ENCODE measurements around the gene NECTIN4. TPM values are rescaled to one million over a fixed set of nuclear protein-coding genes. Genes with fewer than 3 reads are reported as not detected.
A peak's percentile ranks its signal among the peaks of the same experiment; 100 is the strongest.

Gene NECTIN4
- total and polyA plus RNA-seq, 2 of the 13 experiments (the other 11 are each of a cell fraction or from before 2014, with no cell fraction given): 5.9 to 12.4 TPM

DNA sequence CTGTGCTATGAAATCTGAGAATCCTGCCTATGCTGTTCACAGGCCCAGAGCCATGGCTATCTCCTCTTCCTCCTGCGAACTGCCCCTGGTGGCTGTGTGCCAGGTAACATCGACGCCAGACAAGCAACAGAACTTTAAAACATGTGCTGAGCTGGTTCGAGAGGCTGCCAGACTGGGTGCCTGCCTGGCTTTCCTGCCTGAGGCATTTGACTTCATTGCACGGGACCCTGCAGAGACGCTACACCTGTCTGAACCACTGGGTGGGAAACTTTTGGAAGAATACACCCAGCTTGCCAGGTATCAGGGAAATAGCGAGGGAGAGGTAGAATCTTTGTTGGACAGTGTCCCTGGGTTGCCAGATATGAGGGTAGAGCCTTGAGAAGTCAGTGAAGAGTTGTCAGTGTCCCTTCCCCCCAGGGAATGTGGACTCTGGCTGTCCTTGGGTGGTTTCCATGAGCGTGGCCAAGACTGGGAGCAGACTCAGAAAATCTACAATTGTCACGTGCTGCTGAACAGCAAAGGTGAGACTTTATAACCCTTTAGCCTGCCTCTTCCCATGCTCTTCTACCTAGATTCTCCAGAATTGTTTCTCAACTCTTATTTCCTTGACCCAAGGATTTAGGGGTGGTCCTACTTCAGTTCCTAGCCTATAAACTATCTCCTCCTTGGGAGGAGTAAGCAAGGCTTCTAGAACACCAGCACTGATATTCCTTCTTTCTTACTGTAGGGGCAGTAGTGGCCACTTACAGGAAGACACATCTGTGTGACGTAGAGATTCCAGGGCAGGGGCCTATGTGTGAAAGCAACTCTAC is 29.9 kb upstream of the NECTIN4 start (continued):
- TF ChIP-seq, protein P1, sequence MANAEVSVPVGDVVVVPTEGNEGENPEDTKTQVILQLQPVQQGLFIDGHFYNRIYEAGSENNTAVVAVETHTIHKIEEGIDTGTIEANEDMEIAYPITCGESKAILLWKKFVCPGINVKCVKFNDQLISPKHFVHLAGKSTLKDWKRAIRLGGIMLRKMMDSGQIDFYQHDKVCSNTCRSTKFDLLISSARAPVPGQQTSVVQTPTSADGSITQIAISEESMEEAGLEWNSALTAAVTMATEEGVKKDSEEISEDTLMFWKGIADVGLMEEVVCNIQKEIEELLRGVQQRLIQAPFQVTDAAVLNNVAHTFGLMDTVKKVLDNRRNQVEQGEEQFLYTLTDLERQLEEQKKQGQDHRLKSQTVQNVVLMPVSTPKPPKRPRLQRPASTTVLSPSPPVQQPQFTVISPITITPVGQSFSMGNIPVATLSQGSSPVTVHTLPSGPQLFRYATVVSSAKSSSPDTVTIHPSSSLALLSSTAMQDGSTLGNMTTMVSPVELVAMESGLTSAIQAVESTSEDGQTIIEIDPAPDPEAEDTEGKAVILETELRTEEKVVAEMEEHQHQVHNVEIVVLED (CRISPR knock-in tag; IDR thresholded peaks at IDR 0.05; ENCODE audit: borderline replicate concordance): no peak
- TF ChIP-seq IRF9 (CRISPR knock-in tag; IDR thresholded peaks at IDR 0.05; ENCODE audit: borderline replicate concordance): no peak
- TF ChIP-seq MED1 (CRISPR knock-in tag; IDR thresholded peaks at IDR 0.05): no peak
- no peak for TF ChIP-seq TOE1 (CRISPR knock-in tag; IDR thresholded peaks at IDR 0.05)
- no peak for TF ChIP-seq DNMT1 (CRISPR knock-in tag; IDR thresholded peaks at IDR 0.05)
- TF ChIP-seq HNRNPK (IDR thresholded peaks at IDR 0.05; ENCODE audit: low read depth, low read length, poor library complexity, severe bottlenecking): no peak
- peak; percentile 33; the same call in 1 of the 2 replicates for TF ChIP-seq ZNF768 (CRISPR knock-in tag; IDR thresholded peaks at IDR 0.05)
- TF ChIP-seq ZNF3 (CRISPR knock-in tag; IDR thresholded peaks at IDR 0.05): no peak

Data from HepG2 (cell line).